Bronchial epithelial cell (primary cell): Measurements from ENCODE around the gene TAX1BP1. TPM values are rescaled to one million over a fixed set of nuclear protein-coding genes. Genes with fewer than 3 reads are reported as not detected.

Experiments
- DNase-seq: peaks from one replicate; pipeline ENCODE4 v3.0.0-alpha.2; 2010; ENCODE audit warnings: low read depth
- FAIRE-seq: peaks from 2 replicates; lab custom pipeline; 2011; peaks lifted over from hg19 to GRCh38; lab: Jason Lieb, UNC
- H3K27me3 ChIP-seq: 2 replicates; pipeline ENCODE4 v1.5.1; 2011; ENCODE audit warnings: low read length; ENCODE audit not compliant: control insufficient read depth, insufficient read depth
- H3K36me3 ChIP-seq: 2 replicates; pipeline ENCODE4 v1.5.1; 2011; ENCODE audit warnings: low read length; ENCODE audit not compliant: control insufficient read depth, insufficient read depth
- H3K4me3 ChIP-seq: 2 replicates; pipeline ENCODE4 v1.5.1; 2011; ENCODE audit warnings: mild to moderate bottlenecking, low read depth, low read length, control low read depth
- total RNA-seq: library from RNA; depleted of rRNA; stranded (reverse); fragments of >200 nt; gene quantifications from 2 replicates; pipeline ENCODE4 v1.2.1, GENCODE V29; 2014
- TF ChIP-seq, protein P1 (sequence below): IDR thresholded peaks from 2 replicates; pipeline ENCODE4 v1.5.1; 2011; ENCODE audit warnings: mild to moderate bottlenecking, moderate library complexity, low read length, control low read depth, inconsistent platforms; ENCODE audit not compliant: insufficient read depth, severe bottlenecking

Gene TAX1BP1
- total RNA-seq, 1 donor from 2014 or later, result 92.1 TPM

DNA sequence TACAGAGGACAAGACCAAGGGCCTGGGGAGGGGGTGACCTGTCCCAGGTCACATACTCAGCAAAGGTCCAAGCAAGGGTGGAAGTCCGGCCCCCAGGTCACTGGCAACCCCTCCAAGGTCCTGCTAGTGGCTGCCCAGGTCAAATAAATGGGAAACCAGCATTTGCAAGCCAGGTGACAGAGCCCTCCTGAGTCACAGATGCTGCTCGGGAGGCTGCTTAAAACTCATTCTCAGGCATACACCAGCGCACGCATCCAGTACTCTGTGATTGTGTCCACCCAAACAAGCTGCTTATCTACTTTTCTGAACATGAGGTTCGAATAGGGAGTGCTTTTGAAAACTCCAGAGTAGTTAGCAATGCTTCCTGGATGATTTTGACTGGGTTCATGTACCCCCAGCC lies 130.6 kb downstream of the TAX1BP1 start:
- TF ChIP-seq, protein P1, sequence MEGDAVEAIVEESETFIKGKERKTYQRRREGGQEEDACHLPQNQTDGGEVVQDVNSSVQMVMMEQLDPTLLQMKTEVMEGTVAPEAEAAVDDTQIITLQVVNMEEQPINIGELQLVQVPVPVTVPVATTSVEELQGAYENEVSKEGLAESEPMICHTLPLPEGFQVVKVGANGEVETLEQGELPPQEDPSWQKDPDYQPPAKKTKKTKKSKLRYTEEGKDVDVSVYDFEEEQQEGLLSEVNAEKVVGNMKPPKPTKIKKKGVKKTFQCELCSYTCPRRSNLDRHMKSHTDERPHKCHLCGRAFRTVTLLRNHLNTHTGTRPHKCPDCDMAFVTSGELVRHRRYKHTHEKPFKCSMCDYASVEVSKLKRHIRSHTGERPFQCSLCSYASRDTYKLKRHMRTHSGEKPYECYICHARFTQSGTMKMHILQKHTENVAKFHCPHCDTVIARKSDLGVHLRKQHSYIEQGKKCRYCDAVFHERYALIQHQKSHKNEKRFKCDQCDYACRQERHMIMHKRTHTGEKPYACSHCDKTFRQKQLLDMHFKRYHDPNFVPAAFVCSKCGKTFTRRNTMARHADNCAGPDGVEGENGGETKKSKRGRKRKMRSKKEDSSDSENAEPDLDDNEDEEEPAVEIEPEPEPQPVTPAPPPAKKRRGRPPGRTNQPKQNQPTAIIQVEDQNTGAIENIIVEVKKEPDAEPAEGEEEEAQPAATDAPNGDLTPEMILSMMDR, result no peak
- Histone ChIP-seq H3K36me3 (no peaks in the 10 kb centered on the region), H3K27me3 (no peaks in the 10 kb centered on the region), H3K4me3 (no peak overlapping the region)
- DNase-seq, result no peak
- no peak for FAIRE-seq

DNA sequence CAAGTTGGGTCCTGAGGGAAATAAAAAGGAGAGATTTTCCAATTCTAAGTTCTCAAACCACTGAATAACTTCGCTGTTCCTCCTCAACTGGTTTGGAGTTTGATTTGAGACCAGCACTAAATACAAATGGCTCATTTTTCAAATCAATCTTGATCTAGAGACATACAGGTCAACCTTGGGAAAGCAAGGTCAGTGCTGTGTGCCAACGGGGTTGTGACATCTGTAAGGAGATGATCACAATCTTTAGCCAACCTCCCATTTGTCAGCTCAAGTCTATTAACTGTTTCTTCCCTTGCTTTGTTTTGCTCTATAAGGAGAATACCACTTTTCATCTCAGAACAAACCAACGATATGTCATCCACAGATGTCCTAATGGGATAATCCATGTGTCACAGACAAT lies 131.1 kb downstream of the TAX1BP1 start:
- TF ChIP-seq, protein P1, result no peak
- Histone ChIP-seq H3K27me3 (no peaks in the 10 kb centered on the region), H3K4me3 (no peak overlapping the region), H3K36me3 (no peaks in the 10 kb centered on the region)
- DNase-seq (no peak), FAIRE-seq (no peak)

DNA sequence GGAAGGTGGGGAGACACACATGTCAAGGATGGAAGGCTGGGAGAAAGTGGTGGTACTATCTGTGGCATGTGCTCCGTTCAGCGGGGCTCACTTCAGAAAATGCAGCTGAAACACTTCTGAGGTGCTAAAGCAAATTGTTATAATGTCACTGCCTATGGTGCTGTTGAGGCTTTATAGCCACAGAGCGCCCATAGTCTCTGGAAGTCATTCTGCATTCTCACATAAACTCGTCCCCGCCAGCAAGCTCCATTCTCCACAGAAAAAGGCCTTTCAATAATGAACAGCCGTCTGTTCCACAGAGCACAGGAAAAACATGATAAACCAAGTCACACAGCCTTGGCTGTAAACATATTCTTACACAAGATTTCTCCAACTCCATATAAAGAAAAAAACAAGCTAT lies 131.9 kb downstream of the TAX1BP1 start:
- DNase-seq (no peak), FAIRE-seq (peak; percentile 23)
- TF ChIP-seq, protein P1, result no peak
- Histone ChIP-seq H3K4me3 (no peak overlapping the region), H3K36me3 (no peaks in the 10 kb centered on the region), H3K27me3 (no peaks in the 10 kb centered on the region)

DNA sequence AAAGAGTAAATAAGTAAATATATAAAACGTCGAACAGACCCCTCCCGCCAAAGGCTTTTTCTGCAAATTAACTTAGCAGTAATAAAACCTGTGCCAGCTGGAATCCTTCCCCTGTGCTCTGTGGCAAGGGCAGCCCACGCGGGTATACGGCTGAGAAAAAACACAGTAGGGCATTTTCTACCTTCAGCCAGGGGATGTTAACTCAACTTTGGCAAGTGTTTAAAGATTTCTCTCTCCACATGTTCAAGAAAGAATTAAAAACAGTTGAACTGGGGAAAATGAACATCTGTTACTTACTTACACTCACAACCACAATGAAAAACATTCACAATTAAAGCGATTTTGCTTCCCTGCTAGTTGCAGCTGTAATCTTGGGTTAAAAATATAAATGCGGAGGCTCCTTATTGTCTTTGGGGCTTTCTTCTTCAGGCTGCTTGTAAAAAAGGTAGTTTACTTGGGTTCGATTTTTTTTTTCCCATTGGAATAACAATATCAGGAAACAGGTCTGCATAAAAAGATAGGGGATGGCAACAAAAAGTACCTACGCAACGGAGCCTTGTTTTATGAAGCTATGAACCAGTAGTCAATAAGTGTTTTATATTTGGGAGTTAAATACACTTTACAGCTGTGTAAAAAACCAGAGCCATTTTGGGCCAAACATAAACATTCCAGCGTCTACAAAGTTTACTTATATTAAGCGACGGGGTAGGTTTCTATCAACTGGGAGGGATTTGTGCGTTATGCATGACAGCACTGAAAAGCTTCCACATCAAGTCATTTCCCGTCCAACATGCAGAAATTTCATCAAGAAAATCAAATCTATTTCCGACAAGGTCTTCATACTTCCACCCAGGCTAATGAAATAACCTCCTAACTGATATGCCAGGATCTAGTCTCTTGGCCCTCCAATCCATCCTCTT lies 132.7 kb downstream of the TAX1BP1 start:
- Histone ChIP-seq H3K36me3 (no peaks in the 10 kb centered on the region), H3K4me3 (no peak overlapping the region), H3K27me3 (no peaks in the 10 kb centered on the region)
- TF ChIP-seq, protein P1, result no peak
- FAIRE-seq (no peak), DNase-seq (no peak)

DNA sequence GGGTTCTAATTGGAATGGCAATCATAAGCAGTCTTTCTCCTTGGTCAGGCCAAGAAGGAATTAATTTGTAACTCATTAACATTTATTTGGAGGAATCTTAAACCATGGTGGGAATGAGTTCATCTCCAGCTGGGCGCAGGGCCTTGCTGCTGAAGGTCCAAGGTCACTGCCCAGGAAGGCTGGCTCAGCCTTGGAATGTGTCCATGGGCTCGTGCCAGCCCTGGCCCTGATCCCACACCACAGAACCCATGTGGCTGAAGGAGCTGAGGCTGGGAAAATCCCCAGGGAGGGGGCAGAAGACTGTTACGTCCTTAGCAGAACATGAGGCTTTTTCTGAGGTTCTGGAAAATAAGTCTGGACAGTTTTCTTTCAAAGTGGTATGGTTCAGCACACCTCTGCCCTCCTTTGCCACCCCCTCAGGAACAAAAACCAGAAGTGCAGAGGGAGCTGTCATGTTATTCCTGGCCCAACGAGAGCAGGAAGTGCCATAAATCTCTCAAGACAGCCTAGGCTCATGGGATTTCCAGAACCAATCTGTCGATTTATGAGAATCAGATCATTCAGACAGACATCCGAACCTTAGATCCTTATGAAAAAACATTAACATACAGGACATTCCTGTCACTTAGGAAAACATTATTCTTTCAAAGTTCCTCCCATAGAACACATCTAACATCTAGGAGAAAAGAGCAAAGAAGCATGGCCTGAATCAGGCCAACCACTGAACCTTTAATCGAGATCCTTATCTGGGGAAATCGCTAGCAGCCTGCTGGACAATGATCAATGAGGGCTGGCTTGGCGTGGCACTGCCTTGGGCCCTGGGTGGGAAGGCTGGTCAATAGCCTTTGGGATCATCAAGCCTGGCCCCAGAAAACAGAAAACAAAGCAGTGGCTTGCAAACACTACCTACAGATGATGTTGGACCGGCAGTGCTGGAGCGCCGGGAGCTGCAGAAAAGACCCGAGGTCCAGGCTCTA lies 134.3 kb downstream of the TAX1BP1 start:
- Histone ChIP-seq H3K27me3 (no peaks in the 10 kb centered on the region), H3K4me3 (no peak overlapping the region), H3K36me3 (no peaks in the 10 kb centered on the region)
- FAIRE-seq (no peak), DNase-seq (no peak)
- TF ChIP-seq, protein P1, result no peak
